Dendritic cell treated with granulocyte-macrophage colony-stimulating factor and Interleukin-4, amounts not matched to agents 40 ng/mL and 50 ng/mL, for 4 days (primary cell): ENCODE results near the gene DPM2.

Experiments
- H3K27ac Mint-ChIP-seq: one replicate; pipeline ENCODE4 v1.8.0; 2022; ENCODE audit warnings: mild to moderate bottlenecking, mixed read lengths
- H3K27me3 Mint-ChIP-seq: one replicate; pipeline ENCODE4 v1.8.0; 2022; ENCODE audit warnings: mild to moderate bottlenecking, mixed read lengths
- H3K36me3 Mint-ChIP-seq: one replicate; pipeline ENCODE4 v1.8.0; 2022; ENCODE audit warnings: low read depth, mixed read lengths
- H3K4me1 Mint-ChIP-seq: one replicate; pipeline ENCODE4 v1.8.0; 2022; ENCODE audit warnings: low read depth, mixed read lengths
- H3K4me3 Mint-ChIP-seq: one replicate; pipeline ENCODE4 v1.8.0; 2022; ENCODE audit warnings: mild to moderate bottlenecking, moderate library complexity, mixed read lengths
- H3K9me3 Mint-ChIP-seq: one replicate; pipeline ENCODE4 v1.8.0; 2022; ENCODE audit warnings: mixed read lengths
- intact Hi-C: fragments of 100-400 bp; cut with micrococcal nuclease; formaldehyde crosslinking; loops from one replicate; pipeline ENCODE4 v1.15.0; 2022

DPM2 gene

DNA sequence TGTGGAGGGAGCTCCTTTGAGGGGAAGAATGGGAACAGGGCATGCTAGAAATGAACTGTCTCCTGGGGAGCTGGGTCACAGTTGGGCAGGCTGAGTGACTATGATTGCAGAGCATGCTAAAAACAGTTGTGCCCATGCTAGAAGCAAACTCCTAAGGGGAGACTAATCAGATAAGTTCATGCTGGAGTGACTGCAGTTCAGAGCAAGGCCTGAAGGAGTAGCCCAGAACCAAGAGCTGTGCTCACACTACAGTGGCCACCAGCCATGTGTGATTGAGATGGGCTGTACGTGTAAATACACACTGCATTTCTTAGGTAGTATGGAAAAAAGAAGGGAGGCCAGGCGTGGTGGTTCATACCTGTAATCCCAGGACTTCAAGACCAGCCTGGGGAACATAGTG, 49.9 kb downstream of the DPM2 start:
- Mint-ChIP-seq H3K4me3 (no peak overlapping the region), H3K36me3 (peaks cover 92% of the 10 kb centered on the region), H3K27me3 (peaks cover 2% of the 10 kb centered on the region), H3K27ac (no peak overlapping the region), H3K9me3 (peaks cover 3% of the 10 kb centered on the region), H3K4me1 (peaks cover 20% of the 10 kb centered on the region)
- intact Hi-C loops: no loop called here

- Mint-ChIP-seq H3K9me3 (no peaks in the 10 kb centered on the region), H3K27ac (no peak overlapping the region), H3K27me3 (peaks cover 3% of the 10 kb centered on the region), H3K4me3 (no peak overlapping the region), H3K36me3 (peaks cover 84% of the 10 kb centered on the region), H3K4me1 (peaks cover 29% of the 10 kb centered on the region)
- intact Hi-C loops: no loop called here
Measured at GRCh38 chr9:127886401-127886972, 51.2 kb downstream of the DPM2 start.

DNA sequence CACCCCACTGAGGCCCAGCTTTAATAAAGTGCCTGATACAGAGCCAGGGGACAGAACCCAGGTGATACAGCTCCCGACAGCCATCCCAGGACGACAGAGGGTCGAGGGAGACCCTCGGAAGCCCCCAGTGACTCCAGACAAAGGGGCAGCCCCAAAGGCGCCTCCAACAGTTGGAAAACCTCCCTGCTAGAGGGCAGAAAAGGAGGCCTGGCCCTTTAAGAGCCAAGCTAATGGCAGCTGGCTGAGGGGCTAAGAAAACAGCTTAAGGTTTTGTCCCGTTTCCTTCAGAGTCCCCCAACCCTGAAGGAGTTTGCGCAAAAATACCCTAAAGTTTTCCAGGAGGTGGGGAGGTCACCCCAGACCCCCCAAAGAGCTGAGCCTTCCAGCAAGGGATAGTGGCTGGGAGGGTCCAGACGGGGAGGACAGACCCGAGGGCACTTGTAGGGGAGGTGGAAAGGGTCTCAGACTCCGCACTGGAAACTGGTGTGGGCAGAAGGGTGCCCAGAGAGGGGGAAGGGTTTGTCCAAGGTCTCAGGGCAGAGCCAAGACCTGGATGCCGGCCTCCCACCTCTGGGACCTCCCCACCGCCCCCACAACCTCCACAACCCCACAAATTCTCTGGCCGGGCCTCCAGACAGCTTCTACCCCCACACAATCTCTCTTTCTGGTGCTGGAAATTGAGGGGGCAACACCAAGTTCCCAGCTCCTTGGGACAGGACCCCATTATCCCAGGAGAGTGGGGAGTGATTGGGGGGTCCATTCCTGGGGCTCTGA, 52.0 kb downstream of the DPM2 start:
- intact Hi-C loops: no loop called here
- H3K27ac Mint-ChIP-seq: no peak overlapping the region

More for the DNA sequence above, 52.0 kb downstream of the DPM2 start:
- Mint-ChIP-seq H3K9me3 (no peaks in the 10 kb centered on the region), H3K36me3 (peaks cover 76% of the 10 kb centered on the region), H3K4me1 (peaks cover 31% of the 10 kb centered on the region), H3K4me3 (no peak overlapping the region), H3K27me3 (peaks cover 3% of the 10 kb centered on the region)
